NOMO-1 (cell line): ENCODE measurements around the gene CASKIN2.
A peak's percentile ranks its signal among the peaks of the same experiment; 100 is the strongest.
"Not testable (repeated sequence)": the region's sequence is repeated elsewhere in the genome, so short reads cannot be mapped to it uniquely, and the experiment has no call there.

Experiments
- DNase-seq, 2 experiments: peaks; one replicate each; lab custom pipeline; 2025; ENCODE audit not compliant: unreplicated experiment in 2 of 2; lab: John Stamatoyannopoulos, UW

CASKIN2 gene

DNA sequence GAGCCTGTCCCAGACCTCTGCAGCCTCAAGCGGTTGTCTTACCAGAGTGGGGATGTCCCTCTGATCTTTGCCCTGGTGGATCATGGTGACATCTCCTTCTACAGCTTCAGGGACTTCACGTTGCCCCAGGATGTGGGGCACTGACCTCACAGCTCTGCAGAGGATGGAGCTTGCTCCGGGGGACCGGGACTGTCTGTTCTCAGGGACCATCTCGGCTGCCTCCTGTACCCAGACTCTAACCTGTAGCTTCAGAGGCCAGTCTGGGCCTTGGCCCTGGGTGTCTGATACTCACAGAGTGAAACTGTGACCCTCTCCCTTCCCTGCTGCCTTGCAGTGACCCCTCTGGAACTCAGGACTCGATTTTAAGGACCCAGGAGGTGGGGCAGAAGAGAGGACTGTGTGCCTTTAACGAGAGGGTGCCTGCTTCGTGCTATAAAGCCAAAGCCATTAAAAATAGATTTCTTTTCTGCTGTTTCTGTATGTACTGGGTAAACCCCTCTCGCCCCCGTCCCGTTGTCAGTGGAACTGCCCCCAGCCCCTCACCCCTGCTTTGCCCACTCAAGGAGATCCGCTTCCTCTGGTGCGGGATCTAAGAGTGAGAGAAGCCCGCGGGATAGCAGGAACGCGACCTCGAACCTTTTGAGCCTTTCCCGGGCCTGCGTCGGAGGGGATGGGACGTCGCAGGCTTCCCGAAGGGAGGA lies 9.1 kb upstream of the CASKIN2 start:
- DNase-seq, result no peak

DNA sequence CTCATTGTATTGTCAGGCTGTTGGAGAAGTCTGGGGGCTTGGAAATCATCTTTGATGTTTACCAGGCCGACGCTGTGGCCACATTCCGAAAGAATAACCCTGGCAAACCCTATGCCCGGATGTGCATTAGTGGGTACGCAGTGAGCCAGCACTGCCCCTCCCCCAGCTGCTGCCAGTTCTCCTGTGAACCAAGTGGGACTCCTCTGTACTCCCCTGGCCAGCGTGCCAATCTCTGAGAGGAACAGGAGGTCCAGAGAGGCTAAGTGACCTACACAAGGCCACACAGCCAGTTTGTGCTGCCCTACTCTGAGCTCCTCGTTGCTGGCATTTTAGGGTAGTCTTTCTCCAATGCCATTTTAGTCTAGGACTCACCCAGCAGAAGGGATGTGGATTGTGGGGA lies 8.3 kb upstream of the CASKIN2 start:
- DNase-seq, result no peak

DNA sequence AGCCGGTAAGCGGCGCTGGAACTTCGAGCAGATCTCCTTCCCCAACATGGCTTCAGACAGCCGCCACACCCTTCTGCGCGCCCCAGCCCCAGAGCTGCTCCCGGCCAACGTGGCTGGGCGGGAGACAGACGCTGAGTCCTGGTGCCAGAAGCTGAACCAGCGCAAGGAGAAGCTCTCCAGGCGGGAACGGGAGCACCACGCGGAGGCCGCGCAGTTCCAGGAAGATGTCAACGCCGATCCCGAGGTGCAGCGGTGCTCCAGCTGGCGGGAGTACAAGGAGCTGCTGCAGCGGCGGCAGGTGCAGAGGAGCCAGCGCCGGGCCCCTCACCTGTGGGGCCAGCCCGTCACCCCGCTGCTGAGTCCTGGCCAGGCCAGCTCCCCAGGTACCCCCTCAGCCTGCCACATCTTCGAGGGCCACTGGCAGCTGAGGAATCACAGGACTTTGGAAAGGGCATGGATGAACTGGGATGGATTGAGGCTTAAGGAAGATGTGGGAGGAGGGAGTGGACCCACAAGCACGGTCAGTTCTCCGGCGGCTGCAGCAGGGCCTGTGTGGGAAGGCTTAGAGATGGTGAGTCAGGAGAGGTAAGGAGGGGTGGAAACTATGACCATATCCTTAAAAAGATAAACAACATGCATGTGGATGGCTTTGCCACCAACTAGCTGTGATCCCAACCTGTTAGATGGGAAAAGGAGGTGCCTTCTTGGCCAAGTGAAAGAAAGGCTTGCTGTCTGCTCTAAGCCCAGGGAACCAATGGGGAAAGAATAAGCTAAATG lies 6.8 kb upstream of the CASKIN2 start:
- DNase-seq, result no peak

DNA sequence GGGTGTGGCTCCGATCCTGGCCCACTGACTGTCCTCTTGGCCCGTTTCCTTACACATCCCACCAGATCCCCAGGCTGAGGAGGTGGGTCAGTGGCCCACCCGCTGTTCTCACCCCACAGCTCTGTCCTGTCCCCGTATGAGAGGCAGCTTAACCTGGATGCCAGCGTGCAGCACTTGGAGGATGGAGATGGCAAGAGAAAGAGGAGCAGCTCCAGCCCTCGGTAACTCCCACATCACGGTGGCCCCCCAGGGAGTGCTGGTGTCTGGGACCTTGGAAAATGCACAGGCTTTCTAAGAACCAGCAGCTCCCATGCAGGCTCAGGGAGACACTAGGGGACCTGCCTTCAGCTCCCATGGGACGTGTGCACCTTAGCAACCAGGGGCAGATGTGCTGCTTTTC lies 6.0 kb upstream of the CASKIN2 start:
- no peak for DNase-seq

DNA sequence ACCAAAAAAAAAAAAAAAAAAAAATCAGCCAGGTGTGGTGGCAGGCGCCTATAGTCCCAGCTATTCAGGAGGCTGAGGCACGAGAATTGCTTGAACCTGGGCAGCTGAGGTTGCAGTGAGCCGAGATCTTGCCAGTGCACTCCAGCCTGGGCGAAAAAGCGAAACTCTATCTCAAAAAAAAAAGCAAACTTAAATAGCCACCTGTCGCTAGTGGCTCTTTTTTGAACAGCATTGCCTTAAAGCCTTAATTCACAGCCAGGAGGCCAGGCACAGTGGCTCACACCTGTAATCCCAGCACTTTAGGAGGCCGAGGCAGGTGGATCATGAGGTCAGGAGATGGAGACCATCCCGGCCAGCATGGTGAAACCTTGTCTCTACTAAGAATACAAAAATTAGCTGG lies 5.1 kb upstream of the CASKIN2 start:
- DNase-seq, result not testable (repeated sequence)

DNA sequence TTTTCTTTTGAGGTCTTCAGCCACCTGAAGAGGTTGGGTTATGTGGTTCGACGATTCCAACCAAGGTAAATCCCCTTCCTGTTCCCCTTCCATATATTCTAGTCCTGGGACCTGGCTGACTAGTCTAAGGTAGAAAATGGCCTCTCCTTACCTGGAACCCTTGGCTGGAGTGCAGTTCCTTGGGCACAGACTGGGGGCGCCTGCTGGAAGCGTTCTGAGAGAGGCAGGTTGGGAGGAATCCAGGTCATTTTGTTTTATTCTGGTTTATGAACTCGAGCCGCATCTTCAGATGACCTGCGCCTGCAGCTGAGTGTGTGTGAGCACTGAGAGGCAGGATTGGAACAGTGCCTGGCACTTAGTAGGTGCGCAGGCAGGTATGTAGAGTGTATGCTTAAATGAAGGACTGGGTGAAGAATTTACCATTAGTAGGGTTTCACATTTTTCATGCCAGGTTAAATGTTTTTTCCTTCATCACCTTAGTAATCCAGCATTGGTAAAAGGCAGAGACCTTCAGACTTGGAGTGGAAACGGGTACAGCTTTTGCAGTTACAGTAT lies 3.7 kb upstream of the CASKIN2 start:
- no peak for DNase-seq

DNA sequence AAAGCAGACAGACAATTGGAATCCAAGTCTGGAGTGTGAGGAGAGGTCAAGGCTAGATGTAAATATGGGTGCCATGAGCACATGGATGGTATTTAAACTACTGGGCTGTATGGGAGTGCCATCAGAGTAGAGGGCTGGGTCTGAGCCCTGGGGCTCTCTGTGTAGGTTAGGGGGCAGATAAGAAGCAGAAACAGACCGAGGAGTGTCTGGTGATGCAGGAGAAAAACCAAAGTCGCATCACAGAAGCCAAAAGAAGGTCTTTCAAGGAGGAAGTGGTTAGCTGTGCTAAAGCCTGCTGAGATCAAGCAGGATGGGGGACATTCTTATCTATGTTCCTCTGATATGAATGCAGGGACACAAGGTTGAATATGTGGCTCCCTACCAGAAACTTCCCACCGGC lies 2.9 kb upstream of the CASKIN2 start:
- DNase-seq, result peak in 1 of 2 experiments; percentile 28

DNA sequence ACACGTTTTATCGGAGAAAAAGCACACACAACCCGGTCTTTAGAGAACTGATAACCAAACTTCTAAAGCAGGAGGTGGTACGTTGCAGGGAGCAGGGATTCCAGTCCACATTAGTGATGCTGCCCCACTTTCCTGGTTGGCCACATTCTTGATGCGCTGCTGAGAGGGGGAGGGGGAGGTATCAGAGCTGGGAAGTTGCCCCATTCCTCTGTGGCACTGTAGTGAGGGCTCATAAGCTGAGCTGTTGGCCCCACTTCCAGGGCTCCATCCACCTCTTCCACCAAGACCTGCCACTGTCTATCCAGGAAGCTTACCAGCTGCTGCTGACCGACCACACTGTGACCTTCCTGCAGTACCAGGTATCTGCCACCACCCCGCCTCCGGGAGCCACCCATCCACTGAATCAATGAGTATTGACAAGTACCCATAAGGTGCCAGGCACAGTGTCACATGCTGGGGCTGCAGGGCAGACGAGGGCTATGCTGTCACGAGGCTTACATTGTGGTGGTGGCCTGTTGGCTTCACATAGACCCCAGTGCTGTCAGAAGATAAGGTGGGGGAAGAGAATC lies 2.0 kb upstream of the CASKIN2 start:
- peak in 1 of 2 experiments; percentile 40 for DNase-seq

DNA sequence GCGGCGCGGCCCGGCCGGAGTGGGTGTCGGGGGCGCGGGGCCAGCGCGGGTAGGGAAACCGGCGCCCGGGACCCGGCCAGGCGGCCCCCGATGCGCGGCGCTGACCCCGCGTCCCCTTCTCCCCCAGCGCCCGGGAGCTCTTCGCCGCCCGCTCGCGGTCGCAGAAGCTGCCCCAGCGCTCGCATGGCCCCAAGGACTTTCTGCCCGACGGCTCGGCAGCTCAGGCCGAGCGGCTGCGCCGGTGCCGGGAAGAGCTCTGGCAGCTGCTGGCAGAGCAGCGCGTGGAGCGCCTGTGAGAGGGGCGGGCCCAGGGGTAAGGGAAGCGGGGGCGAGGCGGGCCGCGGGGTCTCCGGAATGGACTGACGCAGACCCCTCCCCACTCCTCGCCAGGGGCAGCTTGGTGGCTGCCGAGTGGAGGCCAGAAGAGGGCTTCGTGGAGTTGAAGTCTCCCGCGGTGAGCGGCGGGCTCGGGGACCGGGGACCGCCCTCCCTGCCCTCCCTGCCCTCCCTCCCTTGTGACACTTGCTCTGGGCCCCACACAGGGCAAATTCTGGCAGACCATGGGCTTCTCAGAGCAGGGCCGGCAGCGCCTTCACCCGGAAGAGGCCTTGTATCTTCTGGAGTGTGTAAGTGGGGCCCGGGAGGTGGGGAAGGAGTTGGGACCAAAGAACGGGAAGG lies 1.4 kb upstream of the CASKIN2 start:
- peak; percentile 21 to 40 for DNase-seq

DNA sequence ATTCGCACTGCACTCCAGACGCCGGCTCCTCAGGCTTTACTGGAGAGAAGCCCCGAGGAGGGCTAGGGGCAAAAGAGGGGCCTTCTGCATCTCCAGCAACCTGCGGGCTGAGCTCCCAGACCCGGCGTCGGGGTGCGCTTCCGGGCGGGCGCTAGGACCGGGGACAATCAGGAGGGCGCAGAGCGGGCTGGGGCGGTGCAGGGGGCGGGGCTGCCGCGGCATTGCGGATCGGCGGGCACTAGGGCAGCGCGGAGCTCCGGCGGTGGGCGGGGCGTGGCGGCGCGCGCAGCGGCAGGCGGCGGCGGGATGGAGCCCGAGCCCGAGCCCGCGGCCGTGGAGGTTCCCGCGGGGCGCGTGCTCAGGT lies 900 bp upstream of the CASKIN2 start, which contains the start of gene TSEN54:
TSEN54 (plus strand) TSS at position 274 of the 364 bp plus-strand sequence; CDS start at position 307, 33 bp downstream.
- DNase-seq, result peak; percentile 77 to 94

DNA sequence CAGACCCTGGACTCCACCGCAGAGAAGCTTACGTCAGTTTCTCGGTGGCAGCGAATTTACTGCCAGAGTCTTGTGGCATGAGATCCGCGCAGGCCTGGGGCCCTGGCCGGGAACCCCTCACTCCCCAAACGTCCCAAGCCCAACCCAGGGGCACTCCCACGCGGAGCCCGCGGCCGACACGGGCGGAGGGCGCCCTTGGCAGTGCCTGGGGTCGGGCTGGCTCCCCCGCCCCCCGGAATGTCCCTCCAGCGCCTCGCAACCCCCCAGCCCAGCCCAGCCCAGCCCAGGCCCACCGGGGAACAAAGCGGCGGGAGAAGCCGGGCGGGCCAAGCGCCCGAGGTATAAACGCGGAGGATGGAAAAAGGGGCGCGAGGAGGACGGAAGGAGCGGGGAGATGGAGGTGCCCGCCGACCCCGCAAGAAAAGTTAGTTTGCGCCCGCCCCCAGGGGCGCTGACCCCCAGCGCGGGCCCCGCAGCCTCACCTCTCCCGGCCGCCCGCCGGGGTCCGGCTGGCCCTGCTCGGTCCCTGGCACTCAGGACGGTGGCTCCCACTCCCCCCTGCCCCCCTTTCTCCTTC lies 330 bp downstream of the CASKIN2 start:
- DNase-seq, result no peak

DNA sequence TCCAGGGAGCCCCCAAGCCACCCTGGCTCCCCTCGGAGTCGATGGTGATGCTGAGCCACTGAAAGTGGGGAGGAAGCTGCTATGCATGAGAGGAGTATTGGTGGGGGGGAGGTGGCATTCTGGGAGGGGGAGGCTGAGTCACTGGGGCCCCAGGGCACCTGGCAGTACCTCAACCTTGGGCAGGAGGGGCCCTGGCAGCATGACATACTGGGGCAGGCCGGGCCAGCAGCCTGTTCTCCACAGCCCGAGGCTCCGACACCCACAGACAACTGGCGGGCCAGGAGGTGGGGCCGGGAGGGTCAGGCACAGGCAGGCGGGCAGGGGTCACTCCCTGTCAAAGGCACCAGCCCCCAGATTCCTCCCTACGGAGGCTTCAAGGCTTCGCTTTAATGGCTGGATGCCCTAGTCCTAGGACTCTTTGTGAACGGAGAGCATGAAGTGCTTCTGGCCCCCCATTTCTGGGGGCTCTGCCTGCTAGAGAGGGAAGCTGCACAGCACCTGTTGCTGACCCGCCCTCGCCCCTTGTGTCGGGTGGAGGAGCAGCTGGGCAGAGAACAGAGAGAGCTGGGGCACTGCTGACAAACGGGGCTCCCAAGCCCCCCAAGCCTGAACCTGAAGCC lies 928 bp downstream of the CASKIN2 start:
- no peak for DNase-seq

DNA sequence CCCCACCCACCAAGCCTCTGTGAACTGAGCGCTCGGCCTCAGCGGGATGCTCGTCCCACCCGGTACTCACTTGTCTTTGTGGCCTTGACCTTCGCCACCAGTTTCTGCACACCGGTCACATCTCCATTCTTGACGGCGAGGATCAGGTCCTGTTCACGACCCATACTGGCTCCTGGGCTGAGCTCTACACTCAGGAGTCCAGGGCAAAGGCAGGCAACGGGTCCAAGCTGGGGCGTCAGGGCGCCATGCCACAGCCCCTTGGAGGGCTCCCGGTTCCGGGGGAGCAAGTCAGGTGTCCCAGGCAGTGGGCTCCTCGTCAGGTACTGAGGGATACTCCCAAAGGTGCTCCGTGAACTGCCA lies 1.7 kb downstream of the CASKIN2 start:
- no peak for DNase-seq

DNA sequence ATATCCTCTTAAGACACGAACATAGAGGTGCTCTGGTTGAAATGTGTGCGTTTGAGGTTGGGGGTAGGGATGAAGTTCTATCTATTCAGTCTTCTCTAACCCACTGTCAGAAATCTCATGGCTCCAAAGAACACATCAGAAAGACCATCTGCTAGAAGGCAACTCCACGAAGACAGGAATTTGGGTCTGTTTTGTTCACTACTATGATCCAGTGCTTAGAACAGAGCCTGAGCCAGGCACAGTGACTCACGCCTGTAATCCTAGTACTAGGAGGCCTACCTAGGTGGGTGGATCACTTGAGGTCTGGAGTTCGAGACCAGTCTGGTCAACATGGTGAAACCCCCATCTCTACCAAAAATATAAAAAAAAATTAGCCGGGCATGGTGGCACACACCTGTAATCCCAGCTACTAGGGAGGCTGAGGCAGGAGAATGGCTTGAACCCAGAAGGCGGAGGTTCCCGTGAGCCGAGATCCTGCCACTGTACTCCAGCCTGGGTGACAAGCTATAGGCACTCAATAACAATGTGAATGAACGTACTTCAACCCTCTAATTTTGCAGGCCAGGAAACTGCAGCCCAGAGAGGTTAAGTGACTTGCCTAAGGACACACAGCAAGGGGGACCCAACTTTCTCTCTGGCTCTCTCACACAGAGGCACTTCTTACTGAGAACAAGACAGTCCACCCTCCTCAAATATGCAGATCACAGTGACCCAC lies 2.3 kb downstream of the CASKIN2 start:
- DNase-seq, result no peak

DNA sequence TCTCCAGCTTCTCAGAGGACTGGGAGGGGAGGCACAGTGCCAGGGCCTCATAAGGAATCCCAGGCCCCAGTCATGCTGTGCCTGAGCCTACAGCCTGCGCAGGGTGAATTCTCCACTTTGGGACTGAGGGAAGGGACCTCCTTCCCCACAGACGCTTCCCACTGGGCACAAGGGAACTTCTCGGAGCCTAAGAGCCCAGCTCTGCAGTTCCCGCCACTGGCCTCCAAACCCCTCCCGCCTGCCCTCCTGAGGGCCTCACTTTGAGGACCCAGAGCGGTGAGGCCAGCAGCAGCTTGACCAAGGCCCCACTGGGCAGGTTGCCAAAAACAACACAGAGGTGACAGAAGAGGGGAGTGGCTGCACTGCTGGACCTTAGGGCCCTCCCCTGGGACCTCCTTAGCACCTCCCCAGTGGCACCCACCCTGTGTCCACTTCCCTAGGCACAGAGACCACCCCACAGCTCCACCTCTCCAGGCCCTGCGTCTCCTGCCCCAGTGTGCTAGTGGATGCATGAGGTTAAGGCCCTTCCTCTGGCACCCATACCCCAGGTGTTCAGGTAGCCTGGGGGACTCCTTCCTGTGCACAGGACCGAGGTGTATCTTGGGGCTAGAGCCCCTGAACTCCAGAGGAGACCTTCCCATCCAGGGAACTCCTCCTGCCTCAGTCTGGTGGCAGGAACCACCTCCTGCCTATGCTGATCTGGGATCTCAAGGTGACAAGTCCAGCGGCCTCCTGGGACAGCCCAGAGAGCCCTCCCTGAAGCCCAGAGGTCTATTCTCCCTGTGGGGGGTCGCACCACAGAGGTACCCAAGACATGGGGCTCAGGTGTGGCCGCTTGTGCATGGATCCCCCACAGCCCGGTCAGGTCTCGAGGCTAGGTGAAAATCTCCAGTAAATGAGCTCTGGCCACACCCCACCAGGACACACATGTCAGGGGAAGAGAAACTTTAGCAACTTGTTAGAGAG lies 3.4 kb downstream of the CASKIN2 start:
- no peak for DNase-seq

DNA sequence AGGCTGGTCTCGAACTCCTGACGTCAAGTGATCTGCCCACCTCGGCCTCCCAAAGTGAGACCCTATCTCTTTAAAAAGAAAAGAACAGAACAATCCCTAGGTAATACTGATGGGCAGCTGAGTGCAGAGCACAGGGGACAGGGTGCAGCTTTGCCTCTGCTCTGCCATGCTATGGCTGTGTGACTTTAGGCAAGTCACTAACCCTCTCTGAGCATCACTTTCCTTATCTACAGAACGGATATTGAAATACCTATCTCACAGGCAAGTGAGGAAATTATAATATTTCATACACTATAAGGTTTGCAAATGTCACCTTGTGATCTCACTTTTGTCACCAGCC lies 4.1 kb downstream of the CASKIN2 start:
- no peak for DNase-seq

DNA sequence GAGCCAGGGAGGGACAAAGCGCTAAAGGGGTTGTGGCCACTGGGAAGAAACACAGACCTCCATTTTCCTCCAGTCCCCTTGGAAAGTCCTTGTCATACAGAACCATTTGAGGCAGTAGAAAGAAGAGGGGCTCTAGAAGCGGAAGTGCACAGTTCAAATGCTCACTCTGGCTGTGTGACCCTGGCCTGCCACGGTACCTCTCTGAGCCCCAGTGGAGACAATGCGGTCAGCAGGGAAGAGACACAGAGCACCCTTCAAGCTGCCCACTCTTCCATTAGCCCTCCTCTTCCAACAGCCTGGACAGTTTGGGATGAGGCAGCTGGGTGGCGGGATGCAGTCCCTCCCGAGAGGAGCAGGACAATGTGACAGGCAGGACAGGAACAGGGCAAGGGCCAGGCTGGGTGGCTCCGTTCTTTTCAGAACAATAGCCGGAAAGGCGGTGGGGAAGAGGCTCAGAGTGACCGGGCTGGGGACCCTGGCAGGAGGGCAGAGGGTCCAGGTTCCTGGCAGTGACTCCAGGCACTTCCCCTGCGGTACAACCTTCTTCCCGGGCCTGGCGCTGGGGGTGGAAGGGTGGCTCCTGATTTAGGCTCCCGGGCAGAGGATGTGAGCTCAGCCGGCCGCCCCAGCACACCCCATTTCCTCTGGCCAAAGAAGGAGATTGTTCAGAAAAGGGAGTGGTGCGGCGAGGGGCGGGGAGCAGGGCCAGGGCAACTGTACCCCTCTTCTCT lies 5.6 kb downstream of the CASKIN2 start:
- no peak for DNase-seq

DNA sequence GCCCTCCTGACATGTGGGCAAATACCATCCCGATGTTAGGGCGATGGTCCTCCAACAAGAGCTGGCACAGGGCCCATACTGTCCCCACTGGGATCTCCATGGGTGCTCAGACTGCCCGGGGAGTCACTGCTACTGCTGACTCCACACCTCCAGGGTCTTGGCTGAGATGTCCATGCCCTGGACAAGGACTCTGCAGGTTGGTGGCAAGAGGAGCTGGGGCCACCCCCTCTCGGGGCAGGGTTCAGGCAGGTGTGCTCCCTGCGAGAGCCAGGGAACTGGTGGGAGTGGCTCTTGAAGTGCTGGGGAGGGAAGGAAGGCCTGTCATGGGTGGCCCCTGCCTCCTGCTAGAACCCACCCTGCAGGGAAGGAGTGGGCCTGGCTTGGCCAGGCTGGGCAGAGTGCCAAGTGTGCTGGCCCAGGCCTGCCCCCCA lies 6.4 kb downstream of the CASKIN2 start:
- no peak for DNase-seq
